GM21515 (cell line): ENCODE results near the gene ATP4A.

Source experiments
- ATAC-seq: cut with Tn5 transposase; IDR thresholded peaks from one replicate; pipeline ENCODE4 v1.9.1; 2021; ENCODE audit not compliant: unreplicated experiment

Gene ATP4A

GRCh38 chr19:35507561-35507960, 55.9 kb downstream of the ATP4A start:
- ATAC-seq: no peak

DNA sequence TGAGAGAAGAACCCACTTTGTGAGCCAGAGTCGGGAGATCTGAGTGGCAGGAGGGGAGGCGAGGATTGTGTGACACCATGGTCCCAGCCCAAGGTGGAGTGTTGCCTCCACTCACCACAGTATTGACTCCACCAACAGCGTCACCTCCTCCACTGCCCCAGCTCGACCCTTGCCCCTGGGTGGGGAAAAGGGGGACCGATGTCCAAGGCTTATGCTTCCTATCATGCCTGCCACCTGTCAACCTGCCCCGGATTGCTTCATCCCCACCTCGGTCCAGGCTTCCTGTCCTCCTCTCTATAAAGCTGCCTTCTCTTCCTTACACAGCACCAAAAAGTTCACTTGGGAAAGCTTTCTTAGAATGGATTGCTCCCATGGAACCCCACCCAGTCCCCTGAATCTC, 57.4 kb downstream of the ATP4A start:
- no peak for ATAC-seq

- no peak for ATAC-seq
Measured at GRCh38 chr19:35502751-35503150, 60.7 kb downstream of the ATP4A start.

- no peak for ATAC-seq
Measured at GRCh38 chr19:35501684-35502083, 61.8 kb downstream of the ATP4A start.

DNA sequence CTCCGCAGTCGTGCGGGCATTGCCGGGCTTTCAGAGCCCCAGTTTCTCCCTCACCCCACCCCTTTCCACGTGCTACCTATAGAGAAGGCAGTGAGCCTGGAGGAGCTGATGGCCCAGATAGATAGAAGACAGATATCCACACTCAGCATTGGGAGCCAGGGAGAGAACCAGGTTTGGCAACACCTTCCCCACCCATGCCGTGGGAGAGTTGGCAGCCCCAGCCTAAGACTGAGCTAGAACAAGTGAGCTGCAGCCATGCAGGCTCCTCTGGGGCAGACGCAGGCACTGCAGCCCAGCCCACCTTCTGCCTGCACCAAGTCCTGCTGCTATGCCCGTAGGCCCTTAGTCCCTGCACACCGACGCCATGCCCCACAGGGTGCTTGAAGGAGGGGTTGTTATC, 62.8 kb downstream of the ATP4A start:
- no peak for ATAC-seq
